ENCODE measurements around the gene FRMD4A.

FRMD4A gene

GRCh38 chr10:14191871-14192270, 138.9 kb downstream of the FRMD4A start:
- Histone ChIP-seq H3K27me3 (ENCODE audit: low read length) (no peaks in the 10 kb centered on the region), H3K9me3 (ENCODE audit: insufficient read depth, low read length) (no peaks in the 10 kb centered on the region), H3K36me3 (ENCODE audit: low read length) (no peaks in the 10 kb centered on the region), H3K27ac (ENCODE audit: low read depth, low read length) (no peak overlapping the region), H3K79me2 (ENCODE audit: insufficient read depth, low read length) (no peaks in the 10 kb centered on the region), H3K4me2 (ENCODE audit: low read depth, low read length, poor library complexity, severe bottlenecking) (no peak overlapping the region), H3K9ac (ENCODE audit: low read length) (no peak overlapping the region), H4K20me1 (ENCODE audit: low read depth, low read length) (no peaks in the 10 kb centered on the region), H3F3A (ENCODE audit: insufficient read depth) (no peaks in the 10 kb centered on the region), H3K9me2 (replicated peaks; ENCODE audit: insufficient read depth, low read length) (no peaks in the 10 kb centered on the region), H3K4me3 (ENCODE audit: insufficient read depth, low read length, poor library complexity, severe bottlenecking) (no peak overlapping the region), H2AFZ (ENCODE audit: low read depth, low read length, severe bottlenecking) (no peak overlapping the region)
- TF ChIP-seq, protein P1, sequence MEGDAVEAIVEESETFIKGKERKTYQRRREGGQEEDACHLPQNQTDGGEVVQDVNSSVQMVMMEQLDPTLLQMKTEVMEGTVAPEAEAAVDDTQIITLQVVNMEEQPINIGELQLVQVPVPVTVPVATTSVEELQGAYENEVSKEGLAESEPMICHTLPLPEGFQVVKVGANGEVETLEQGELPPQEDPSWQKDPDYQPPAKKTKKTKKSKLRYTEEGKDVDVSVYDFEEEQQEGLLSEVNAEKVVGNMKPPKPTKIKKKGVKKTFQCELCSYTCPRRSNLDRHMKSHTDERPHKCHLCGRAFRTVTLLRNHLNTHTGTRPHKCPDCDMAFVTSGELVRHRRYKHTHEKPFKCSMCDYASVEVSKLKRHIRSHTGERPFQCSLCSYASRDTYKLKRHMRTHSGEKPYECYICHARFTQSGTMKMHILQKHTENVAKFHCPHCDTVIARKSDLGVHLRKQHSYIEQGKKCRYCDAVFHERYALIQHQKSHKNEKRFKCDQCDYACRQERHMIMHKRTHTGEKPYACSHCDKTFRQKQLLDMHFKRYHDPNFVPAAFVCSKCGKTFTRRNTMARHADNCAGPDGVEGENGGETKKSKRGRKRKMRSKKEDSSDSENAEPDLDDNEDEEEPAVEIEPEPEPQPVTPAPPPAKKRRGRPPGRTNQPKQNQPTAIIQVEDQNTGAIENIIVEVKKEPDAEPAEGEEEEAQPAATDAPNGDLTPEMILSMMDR (IDR thresholded peaks at IDR 0.05; ENCODE audit: insufficient read depth, low read length, poor library complexity, severe bottlenecking): no peak
- TF ChIP-seq EZH2phosphoT487 (conservative IDR thresholded peaks at IDR 0.05; ENCODE audit: low read length): no peak

DNA sequence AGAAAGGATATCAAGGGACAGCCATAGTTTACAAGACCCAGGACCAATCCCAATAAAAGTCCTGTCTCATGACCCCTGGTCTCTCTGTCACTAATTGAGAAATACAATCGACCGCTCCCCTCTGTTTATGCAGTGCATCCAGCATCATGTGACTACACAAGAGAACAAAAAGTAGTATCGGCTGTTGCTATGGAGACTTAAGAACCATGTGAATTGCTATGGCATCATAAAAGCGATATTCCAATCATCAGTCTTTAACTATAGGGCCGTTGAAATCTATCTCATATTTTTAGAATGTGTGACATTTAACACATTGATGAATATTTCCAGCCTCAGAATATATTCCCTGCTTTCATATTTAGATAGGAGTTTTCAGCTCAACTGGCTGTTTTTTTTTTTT, 139.3 kb downstream of the FRMD4A start:
- Histone ChIP-seq H3K4me3 (ENCODE audit: insufficient read depth, low read length, poor library complexity, severe bottlenecking) (no peak overlapping the region), H2AFZ (ENCODE audit: low read depth, low read length, severe bottlenecking) (no peak overlapping the region), H3K27ac (ENCODE audit: low read depth, low read length) (no peak overlapping the region), H4K20me1 (ENCODE audit: low read depth, low read length) (no peaks in the 10 kb centered on the region), H3K27me3 (ENCODE audit: low read length) (no peaks in the 10 kb centered on the region), H3F3A (ENCODE audit: insufficient read depth) (no peaks in the 10 kb centered on the region), H3K36me3 (ENCODE audit: low read length) (no peaks in the 10 kb centered on the region), H3K9ac (ENCODE audit: low read length) (no peak overlapping the region), H3K9me2 (replicated peaks; ENCODE audit: insufficient read depth, low read length) (no peaks in the 10 kb centered on the region), H3K79me2 (ENCODE audit: insufficient read depth, low read length) (no peaks in the 10 kb centered on the region), H3K4me2 (ENCODE audit: low read depth, low read length, poor library complexity, severe bottlenecking) (no peak overlapping the region), H3K9me3 (ENCODE audit: insufficient read depth, low read length) (no peaks in the 10 kb centered on the region)
- TF ChIP-seq EZH2phosphoT487 (conservative IDR thresholded peaks at IDR 0.05; ENCODE audit: low read length): no peak
- TF ChIP-seq, protein P1 (IDR thresholded peaks at IDR 0.05; ENCODE audit: insufficient read depth, low read length, poor library complexity, severe bottlenecking): no peak

- Histone ChIP-seq H3K4me2 (ENCODE audit: low read depth, low read length, poor library complexity, severe bottlenecking) (no peak overlapping the region), H3K9me3 (ENCODE audit: insufficient read depth, low read length) (no peaks in the 10 kb centered on the region), H3K27me3 (ENCODE audit: low read length) (no peaks in the 10 kb centered on the region), H3K4me3 (ENCODE audit: insufficient read depth, low read length, poor library complexity, severe bottlenecking) (no peak overlapping the region), H3K27ac (ENCODE audit: low read depth, low read length) (no peak overlapping the region), H2AFZ (ENCODE audit: low read depth, low read length, severe bottlenecking) (no peak overlapping the region), H4K20me1 (ENCODE audit: low read depth, low read length) (no peaks in the 10 kb centered on the region), H3K9ac (ENCODE audit: low read length) (no peak overlapping the region), H3K79me2 (ENCODE audit: insufficient read depth, low read length) (no peaks in the 10 kb centered on the region), H3K36me3 (ENCODE audit: low read length) (no peaks in the 10 kb centered on the region), H3K9me2 (replicated peaks; ENCODE audit: insufficient read depth, low read length) (no peaks in the 10 kb centered on the region), H3F3A (ENCODE audit: insufficient read depth) (no peaks in the 10 kb centered on the region)
- TF ChIP-seq EZH2phosphoT487 (conservative IDR thresholded peaks at IDR 0.05; ENCODE audit: low read length): no peak
- TF ChIP-seq, protein P1 (IDR thresholded peaks at IDR 0.05; ENCODE audit: insufficient read depth, low read length, poor library complexity, severe bottlenecking): no peak
Measured at GRCh38 chr10:14190702-14191101, 140.0 kb downstream of the FRMD4A start.

Measured in SU-DHL-6 (cell line).